ENCODE measurements around the gene FAHD1.
"Not testable (repeated sequence)": the region's sequence is repeated elsewhere in the genome, so short reads cannot be mapped to it uniquely, and the experiment has no call there.

Gene FAHD1

DNA sequence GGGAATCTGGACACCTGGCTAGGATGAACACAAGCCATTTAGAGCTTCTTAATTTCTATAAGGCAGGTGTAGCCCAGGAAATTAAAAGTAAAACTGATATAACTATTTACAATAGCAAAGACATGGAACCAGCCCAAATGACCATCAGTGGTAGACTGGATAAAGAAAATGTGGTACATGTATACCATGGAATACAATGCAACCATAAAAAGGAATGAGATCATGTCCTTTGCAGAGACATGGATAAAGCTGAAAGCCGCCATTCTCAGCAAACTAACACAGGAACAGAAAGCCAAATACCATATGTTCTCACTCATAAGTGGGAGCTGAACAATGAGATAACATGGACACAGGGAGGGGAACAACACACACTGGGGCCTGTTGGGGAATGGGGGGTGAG, 19.4 kb downstream of the FAHD1 start:
- no peak for DNase-seq (ENCODE audit: low read depth)

DNA sequence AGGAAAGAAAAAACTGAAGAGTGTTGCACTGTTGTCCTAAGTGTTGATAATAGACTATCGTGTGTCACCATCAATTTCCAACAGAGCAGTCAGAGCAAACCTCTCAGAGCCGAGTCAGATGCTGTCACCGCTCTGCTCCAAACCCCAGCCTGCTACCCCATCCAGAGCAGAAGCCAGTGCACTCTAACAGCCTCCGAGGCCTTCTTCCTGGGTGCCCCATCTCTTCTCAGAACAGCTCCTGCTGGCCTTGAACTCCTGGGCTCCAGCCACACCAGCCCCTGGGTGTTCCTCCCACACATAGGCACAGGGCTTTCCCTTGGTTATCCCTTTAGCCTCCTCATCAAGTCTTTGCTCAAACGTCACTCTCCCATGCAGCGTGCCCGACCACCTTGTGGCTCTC, 24.0 kb downstream of the FAHD1 start:
- no peak for DNase-seq (ENCODE audit: low read depth)

DNA sequence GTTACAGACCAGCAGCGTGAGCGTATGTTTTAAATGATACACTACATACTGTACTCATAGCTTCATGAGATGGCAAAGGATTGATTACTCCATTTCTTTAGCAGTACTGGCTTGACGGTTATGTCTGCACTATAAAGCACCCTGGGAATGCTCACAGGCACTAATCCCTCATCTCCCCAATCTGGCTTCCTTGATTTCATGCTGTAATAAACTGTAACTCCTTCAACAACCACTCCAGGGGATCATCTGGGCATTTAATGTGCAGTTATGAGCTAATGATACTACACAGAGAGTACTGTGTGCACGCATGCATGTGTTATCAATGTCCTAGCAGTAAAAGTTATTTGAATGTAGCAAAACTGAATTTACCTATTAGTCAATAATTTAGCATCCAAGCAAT, 24.8 kb downstream of the FAHD1 start:
- DNase-seq (ENCODE audit: low read depth), result no peak

DNA sequence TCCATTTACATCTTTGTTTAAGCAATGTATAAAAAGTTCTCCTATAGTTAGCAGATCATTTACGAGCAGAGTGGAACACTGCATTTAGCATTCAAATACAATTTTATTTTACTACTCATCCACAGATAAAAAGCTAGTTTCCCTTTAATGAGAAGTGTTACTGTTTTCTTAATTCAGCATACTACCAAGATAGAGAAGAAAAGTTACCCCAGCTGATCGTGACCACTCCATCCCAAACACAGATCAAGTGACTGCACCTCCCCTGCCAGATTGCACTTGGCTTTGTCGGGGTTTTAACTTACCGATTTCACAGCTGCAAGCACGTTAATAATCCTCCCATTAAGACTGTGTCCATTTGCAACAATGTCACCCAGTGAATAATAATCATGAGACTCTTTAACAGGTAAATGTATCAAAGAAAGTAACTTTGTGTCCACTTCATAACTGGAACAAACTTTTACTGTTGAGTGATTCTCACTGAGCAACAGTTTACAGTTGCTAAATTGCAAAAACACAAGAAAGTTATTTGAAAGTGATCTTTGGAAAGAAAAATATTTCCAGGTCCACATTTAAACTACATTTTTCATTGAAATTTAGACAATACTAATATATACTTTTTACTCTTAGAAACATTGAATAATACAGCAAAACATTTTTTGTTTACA, 30.6 kb downstream of the FAHD1 start:
- no peak for DNase-seq (ENCODE audit: low read depth)

DNA sequence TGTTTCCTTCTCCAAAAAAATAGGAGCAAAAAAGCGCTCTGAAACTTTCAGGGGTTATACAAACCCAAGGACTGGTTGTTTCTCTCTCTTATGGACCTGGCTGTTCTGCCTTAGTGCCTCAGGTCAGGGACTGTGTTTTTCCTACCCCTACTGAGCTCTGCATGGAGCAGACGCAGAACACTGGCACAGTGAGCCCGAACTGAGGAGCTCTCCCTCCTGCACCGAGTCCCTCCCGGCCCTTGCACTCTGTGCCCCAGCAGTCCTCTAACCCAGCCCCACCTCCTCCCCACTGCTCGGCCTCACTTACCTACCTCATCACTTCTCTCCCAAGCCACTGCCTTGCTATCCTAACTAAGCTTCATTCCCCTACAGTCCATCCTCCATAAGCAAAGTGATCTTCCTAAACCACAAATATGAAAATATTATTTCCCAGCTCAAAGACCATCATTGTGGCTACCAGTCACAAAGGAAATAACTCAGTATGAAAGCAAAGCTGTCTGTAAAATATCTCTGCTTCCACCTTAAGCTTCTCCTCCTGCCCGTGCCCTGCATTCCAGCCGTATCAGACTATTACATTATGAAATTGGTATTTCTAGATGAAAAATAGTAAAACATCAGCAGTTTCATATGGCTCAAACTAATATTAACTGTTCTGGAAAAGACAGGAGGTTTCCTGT, 31.3 kb downstream of the FAHD1 start:
- DNase-seq (ENCODE audit: low read depth), result no peak

DNA sequence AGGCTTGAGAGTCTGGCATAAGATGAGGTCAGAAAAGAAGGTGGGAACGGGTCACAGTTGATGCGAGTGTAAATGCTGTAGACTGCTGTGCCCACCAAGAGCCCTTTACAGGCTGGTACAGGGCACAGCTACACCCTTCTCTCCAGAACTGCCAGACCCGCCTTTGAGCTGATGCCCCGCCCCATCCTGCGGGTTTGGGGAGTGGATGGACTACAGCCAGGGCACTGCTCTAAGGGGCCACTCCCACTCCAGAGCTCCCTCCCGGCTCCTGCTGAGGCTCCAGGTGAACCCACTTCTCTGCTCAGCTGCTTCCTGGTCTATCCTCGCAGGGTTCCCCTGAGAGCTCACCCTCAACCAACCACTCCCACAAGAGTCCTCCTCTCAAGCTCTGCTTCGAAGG, 32.6 kb downstream of the FAHD1 start:
- DNase-seq (ENCODE audit: low read depth), result no peak

DNA sequence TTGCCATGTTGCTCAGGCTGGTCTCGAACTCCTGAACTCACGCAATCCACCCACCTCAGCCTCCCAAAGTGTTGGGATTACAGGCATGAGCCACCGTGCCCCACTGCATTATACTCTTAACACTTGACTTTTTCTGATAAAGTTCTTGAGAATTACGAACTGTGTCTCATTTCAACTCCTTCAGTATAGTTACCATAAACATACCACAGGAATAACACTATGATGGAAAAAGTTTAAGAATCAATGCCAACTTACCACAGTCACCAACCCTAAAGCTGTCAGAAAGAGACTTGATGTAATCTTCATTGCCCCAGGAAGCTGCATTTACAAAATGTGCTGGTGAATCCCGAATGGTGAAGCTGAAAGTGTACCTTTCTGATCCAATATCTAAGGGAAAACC, 34.7 kb downstream of the FAHD1 start:
- no peak for DNase-seq (ENCODE audit: low read depth)

DNA sequence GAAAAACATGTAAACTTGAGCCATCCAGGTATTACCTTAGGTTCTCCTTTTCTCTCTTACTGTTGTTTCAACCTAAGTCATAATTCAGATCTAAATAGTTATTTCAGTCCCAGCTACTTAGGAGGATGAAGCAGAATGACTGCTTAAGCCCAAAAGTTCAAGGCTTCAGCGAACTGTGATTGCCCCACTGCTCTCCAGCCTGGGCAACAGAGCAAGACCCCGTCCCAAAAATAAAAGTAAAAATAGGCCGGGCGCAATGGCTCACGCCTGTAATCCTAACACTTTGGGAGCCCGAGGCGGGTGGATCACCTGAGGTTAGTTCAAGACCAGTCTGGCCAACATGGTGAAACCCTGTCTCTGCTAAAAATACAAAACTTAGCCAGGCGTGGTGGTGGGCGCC, 35.4 kb downstream of the FAHD1 start:
- no peak for DNase-seq (ENCODE audit: low read depth)

DNA sequence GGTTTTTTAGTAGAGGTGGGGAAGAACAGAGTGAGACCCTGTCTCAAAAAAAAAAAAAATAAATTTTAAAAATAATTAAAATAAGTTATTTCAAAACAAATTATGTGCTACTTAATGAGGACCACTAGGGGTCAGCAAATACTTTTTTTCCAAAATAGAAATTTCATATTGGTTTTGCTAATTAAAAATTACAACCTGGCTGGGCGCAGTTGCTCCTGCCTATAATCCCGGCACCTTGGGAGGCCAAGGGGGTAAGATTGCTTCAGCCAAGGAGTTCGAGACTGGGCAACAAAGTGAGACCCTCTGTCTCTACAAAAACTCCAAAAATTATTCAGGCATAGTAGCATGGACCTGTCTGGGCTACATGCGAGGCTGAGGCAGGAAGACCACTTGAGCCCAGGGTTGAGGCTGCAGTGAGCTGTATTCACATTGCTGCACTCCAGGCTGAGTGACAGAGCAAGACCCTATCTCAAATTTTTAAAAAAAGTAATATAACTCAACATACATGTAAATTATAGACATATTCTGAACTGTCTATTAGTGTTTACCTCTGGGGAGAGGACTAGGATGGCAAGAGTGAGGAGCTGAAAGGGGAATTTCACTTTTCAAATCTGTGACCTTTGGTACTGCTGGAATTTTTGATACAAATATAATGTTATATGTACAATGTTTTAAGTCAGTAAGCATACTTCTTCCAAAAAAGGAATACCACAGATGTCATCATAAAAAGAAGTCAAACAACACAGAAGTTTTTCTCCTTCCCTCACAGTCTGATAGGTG, 36.9 kb downstream of the FAHD1 start:
- DNase-seq (ENCODE audit: low read depth), result no peak

DNA sequence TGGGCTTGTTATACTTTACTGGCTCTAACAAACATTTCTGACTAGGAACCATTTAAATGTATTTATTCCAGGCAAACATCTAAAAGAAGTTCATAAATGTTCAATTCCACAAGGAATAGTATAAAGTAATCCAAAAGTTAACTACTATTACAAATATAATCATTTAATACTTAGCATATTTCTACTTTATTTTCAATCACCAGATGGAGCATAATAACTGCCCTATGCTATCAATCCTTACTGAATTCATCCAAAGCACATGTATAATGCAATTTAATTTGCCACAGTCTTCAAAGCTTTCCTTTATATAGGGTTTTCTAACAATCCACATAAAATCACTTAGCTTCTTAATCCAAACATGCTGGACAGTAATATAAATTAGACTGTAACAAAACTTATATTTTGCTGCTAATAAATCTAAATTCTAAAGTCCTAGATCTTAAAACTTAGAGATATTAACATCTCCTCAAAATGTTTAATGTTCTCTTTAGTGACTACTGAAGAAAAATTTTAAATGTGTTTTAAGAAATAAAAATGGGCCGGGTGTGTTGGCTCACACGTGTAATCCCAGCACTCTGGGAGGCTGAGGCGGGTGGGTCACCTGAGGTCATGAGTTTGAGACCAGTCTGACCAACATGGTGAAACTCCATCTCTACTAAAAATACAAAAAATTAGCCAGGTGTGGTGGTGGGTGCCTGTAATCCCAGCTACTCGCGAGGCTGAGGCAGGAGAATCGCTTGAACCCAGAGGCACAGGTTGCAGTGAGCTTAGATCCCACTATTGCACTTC, 39.1 kb downstream of the FAHD1 start:
- no peak for DNase-seq (ENCODE audit: low read depth)

DNA sequence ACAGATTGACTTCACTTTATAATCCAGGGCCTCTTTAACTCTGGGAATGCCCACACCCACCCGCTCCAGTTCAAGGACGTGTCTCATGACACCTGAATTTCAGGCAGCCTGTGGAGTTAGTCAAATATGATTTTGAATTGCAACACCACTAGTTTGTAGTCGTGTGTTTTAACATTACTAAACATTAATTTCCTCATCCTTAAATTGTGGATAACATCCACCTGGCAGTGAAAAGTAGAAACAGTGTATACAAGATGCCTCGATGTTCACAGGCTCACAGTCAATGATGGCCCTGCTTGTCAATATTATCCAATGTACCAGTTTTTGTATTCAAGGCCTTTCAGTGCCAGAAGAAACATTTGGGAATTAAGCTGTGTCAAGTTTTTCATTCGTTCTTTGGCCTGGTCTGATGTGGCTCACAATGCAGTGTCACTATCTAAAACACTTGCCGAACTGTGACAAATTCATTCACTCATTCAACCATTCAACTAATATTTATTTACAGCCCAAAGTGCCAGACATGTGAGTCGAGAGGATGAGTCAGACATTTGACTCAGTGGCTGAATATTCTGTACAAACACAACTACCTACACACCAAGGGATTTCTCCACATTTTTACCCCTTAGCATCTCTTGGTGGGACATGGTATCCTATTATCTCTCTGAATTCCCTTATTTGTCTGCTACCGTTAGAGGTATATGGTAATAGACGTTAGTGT, 43.5 kb downstream of the FAHD1 start:
- no peak for DNase-seq (ENCODE audit: low read depth)

DNA sequence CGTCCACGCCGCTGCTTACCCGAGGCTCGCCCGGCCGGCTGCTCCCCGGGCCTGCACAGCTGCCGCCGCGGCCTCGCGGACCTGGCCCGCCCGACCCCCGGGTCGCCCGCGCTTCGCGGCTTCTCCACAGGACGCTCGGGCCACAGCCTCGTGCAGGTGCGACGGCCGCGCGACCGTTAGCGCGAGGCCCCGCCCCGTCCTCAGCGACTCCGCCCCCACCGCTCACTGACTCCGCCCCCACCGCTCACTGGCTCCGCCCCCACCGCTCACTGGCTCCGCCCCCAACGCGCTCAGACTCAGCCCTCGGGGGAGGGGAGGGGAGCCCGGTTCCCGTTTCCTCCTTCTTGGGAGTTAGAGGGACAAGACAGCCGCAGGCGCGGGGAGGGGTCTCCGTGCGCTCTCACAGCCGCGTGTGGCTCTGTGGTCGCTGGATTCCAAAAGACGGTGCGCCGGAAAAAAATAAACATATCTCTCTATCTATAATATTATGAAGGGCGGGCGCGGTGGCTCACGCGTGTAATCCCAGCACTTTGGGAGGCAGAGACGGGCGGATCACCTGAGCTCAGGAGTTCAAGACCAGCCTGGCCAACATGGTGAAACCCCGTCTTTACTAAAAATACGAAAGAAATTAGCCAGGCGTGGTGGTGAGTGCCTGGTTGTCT, 45.1 kb downstream of the FAHD1 start, which contains the start of gene MEIOB:
TSS of gene MEIOB (minus strand) at position 191 of the 662 bp plus-strand sequence. CDS start 3,989 bp downstream, outside the sequence.
- no peak for DNase-seq (ENCODE audit: low read depth)

DNA sequence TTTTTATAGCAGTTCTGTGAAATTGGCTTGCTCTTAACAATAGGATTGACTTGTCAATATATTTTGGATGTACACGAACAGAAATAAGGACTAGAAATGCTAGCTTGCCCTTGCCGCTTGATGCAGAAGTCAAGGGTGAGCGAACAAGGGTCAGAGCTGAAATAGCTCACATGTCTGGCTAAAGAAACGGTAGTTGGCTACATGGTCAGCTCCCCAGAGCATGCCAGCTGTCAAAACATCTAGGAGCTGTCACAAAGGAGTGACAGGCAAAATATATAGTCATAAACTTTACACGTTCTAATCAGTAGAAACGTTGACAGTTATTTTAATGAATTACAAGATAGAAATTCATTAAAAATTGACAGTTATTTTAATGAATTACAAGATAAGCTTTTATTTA, 47.8 kb downstream of the FAHD1 start:
- no peak for DNase-seq (ENCODE audit: low read depth)

DNA sequence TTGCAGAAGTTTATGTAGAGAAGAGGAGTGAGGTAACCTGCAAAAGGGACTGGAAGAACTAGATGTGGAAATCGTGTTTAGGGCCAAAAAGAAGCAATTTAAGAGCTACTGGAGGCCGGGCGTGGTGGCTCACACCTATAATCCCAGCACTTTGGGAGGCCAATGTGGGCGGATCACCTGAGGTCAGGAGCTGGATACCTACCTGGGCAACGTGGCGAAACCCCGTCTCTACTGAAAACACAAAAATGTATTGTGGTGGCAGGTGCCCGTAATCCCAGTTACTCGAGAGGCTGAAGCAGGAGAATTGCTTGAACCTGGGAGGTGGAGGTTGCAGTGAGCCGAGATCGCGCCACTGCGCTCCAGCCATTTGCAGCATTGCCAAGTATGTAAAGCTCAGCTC, 49.1 kb downstream of the FAHD1 start:
- not testable (repeated sequence) for DNase-seq (ENCODE audit: low read depth)

DNA sequence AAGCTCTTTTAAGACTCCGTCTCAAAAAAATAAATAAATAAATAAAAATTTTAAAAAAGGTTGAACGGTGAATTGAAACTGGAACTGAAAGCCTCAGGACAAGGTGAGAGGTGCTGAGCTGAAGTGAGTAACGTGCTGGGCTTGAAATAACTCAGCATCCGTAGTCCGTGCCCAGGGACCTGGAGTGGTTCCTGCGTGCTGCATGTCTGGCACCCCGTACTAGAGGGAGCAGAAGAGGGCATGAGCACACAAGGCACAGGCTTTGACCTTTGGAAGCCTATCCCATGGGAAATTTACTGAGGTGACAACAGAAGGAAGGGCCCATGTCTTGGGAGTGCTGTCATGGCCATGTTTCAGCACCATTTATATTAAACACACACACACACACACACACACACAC, 49.5 kb downstream of the FAHD1 start:
- DNase-seq (ENCODE audit: low read depth), result no peak

DNA sequence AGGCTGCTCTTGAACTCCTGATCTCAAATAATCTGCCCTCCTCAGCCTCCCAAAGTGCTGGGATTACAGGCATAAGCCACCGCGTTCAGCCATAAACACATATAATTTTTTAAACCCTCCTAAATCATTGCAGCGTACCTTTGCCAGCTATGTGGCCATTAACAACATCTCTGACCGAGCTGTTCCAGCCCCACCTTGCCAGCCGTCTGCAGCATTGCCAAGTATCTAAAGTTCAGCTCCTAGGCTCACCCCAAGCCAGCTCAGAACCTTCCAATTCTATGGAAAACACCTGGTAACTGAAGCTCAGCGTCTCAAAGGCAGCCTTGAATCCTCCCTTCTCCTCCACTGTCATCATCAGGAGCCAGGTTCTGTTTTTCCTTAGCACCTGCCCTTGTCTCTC, 50.1 kb downstream of the FAHD1 start:
- no peak for DNase-seq (ENCODE audit: low read depth)

DNA sequence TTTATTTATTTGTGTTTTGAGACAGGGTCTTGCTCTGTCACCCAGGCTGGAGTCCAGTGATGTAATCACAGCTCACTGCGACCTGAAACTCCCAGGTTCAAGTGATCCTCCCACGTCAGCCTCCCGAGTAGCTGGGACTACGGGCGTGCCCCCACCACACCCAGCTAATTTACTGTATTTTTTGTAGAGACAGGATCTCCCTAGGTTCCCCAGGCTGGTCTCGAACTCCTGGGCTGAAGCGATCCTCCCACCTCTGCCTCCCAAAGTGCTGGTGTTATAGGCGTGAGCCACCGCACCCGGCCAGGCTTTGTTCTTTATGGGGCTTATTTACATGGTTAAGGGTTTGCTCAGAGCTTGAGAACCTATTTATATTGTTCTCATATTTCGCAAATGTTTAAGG, 50.8 kb downstream of the FAHD1 start:
- DNase-seq (ENCODE audit: low read depth), result no peak

DNA sequence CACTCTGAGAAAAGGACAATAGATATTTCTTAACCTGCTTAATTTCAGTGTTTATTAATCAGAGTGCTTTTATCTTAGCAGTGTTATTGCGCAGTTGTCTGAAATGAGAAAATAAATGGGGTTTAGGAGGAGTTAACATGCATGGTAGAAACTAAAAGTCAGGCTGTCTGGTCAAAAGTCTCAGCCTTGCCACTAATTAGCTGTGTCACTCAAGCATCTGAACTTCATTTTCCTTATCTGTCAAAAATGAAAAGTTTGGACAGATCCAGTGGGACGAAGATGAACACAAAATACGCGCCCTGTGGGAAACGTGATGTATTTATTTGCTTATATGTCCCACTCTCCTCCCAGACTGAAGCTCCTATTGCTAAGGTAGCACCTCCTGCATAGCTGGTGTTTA, 51.2 kb downstream of the FAHD1 start:
- no peak for DNase-seq (ENCODE audit: low read depth)

All from T follicular helper cell (primary cell).